ENCODE measurements around the gene PRADC1. TPM values are rescaled to one million over a fixed set of nuclear protein-coding genes. Genes with fewer than 3 reads are reported as not detected.

Gene PRADC1
- total RNA-seq, 1 donor, result 15.0 TPM

GRCh38 chr2:73225513-73226360 is 7.3 kb downstream of the PRADC1 start:
- H3K4me3 ChIP-seq (ENCODE audit: low read depth, low read length), result no peak overlapping the region
- DNase-seq (ENCODE audit: low read depth), result no peak
- TF ChIP-seq CTCF (IDR thresholded peaks at IDR 0.05; ENCODE audit: insufficient read depth, low read length), result no peak

- no peak overlapping the region for H3K4me3 ChIP-seq (ENCODE audit: low read depth, low read length)
- TF ChIP-seq CTCF (IDR thresholded peaks at IDR 0.05; ENCODE audit: insufficient read depth, low read length), result no peak
- DNase-seq (ENCODE audit: low read depth), result no peak
Observed at GRCh38 chr2:73223821-73224220, 9.2 kb downstream of the PRADC1 start.

- TF ChIP-seq CTCF (IDR thresholded peaks at IDR 0.05; ENCODE audit: insufficient read depth, low read length), result no peak
- peak; percentile 33 for DNase-seq (ENCODE audit: low read depth)
Observed at GRCh38 chr2:73218298-73218697, 14.7 kb downstream of the PRADC1 start.

GRCh38 chr2:73217826-73218225 is 15.2 kb downstream of the PRADC1 start:
- DNase-seq (ENCODE audit: low read depth), result no peak
- no peak for TF ChIP-seq CTCF (IDR thresholded peaks at IDR 0.05; ENCODE audit: insufficient read depth, low read length)
- no peak overlapping the region for H3K4me3 ChIP-seq (ENCODE audit: low read depth, low read length)

More at GRCh38 chr2:73218298-73218697, 14.7 kb downstream of the PRADC1 start:
- H3K4me3 ChIP-seq (ENCODE audit: low read depth, low read length), result no peak overlapping the region

- TF ChIP-seq CTCF (IDR thresholded peaks at IDR 0.05; ENCODE audit: insufficient read depth, low read length), result no peak
- no peak for DNase-seq (ENCODE audit: low read depth)
- no peak overlapping the region for H3K4me3 ChIP-seq (ENCODE audit: low read depth, low read length)
Observed at GRCh38 chr2:73217160-73217559, 15.9 kb downstream of the PRADC1 start.

GRCh38 chr2:73215254-73215653 is 17.8 kb downstream of the PRADC1 start:
- H3K4me3 ChIP-seq (ENCODE audit: low read depth, low read length), result peak overlapping the region; percentile 81
- no peak for DNase-seq (ENCODE audit: low read depth)
- TF ChIP-seq CTCF (IDR thresholded peaks at IDR 0.05; ENCODE audit: insufficient read depth, low read length), result no peak

All from fibroblast of the aortic adventitia (primary cell).